Testis (tissue), 5 donors: Measurements from ENCODE around the gene NEXN. TPM values are rescaled to one million over a fixed set of nuclear protein-coding genes. Genes with fewer than 3 reads are reported as not detected.

Experiments used
- DNase-seq: peaks from one replicate; pipeline ENCODE4 v3.0.0-alpha.2; 2019
- H3K27ac ChIP-seq, 2 donors: fragments of 200-600 bp; sonication (generic); one replicate each; pipeline ENCODE4 v1.5.1; 2019
- H3K27me3 ChIP-seq: fragments of 200-600 bp; sonication (generic); one replicate; pipeline ENCODE4 v1.5.1; 2019
- H3K36me3 ChIP-seq: fragments of 200-600 bp; sonication (generic); one replicate; pipeline ENCODE4 v1.5.1; 2017; ENCODE audit warnings: low read depth; ENCODE audit errors: missing control alignments
- H3K4me1 ChIP-seq: fragments of 200-600 bp; sonication (generic); one replicate; pipeline ENCODE4 v1.5.1; 2019
- H3K4me3 ChIP-seq, 2 donors: fragments of 200-600 bp; sonication (generic); one replicate each; pipeline ENCODE4 v1.5.1; 2017 to 2019
- H3K9me3 ChIP-seq: fragments of 200-600 bp; sonication (generic); one replicate; pipeline ENCODE4 v1.5.1; 2017
- CTCF ChIP-seq, 3 experiments: fragments of 450-650 bp in 2 of 3; fragments of 200-600 bp in 1 of 3; sonication (generic) in 1 of 3; IDR thresholded peaks; one replicate each; pipeline ENCODE4 v1.5.1; 2016 to 2019; ENCODE audit warnings: antibody characterized with exemption in 3 of 3, mild to moderate bottlenecking in 2 of 3, moderate library complexity in 1 of 3
- POLR2A ChIP-seq: fragments of 450-650 bp; IDR thresholded peaks from one replicate; pipeline ENCODE4 v1.6.1; 2017; ENCODE audit warnings: antibody characterized with exemption, mild to moderate bottlenecking, moderate library complexity
- WGBS, 2 donors: methylation state at CpG; one replicate each; pipeline ENCODE4 v1.1.5; 2018; 5-methylcytosine and 5-hydroxymethylcytosine counted together
- intact Hi-C: fragments of 100-400 bp; cut with DNase I; formaldehyde crosslinking; loops from one replicate; pipeline ENCODE4 v1.15.1; 2023; ENCODE audit warnings: low total_unique reads
- long read RNA-seq, 2 donors: transcript quantifications; one replicate each; lab custom pipeline, GENCODE V29; 2026
- polyA plus RNA-seq: library from polyadenylated mRNA; stranded (reverse); fragments of 350-450 nt; fragmentation: Illumina TruSeq; extraction: RNeasy Lipid Tissue Mini Kit (QIAGEN cat#74804); gene quantifications from one replicate; pipeline ENCODE4 v1.2.3, GENCODE V29; 2014; ENCODE audit warnings: low read depth, low replicate concordance; ENCODE audit not compliant: insufficient read depth
- total RNA-seq, 2 donors: library from RNA; depleted of rRNA; stranded (reverse); fragments of >200 nt; gene quantifications; one replicate each; pipeline ENCODE4 v1.2.3, GENCODE V29; 2016

Gene NEXN
- total RNA-seq (10 to 100 TPM in 1 of 2 donors, 1 to 10 TPM in 1; 4.6 to 10.6 TPM), polyA plus RNA-seq (2.5 TPM)
- long read RNA-seq, donor 1, partial matches to known transcripts = 6 of 7 reads
- long read RNA-seq, donor 1, other reads (novel, unspliced or antisense) = 0 of 7 reads
- long read RNA-seq, donor 2, partial matches to known transcripts = 20 of 20 reads
- long read RNA-seq, donor 2, other reads (novel, unspliced or antisense) = 0 of 20 reads

GRCh38 chr1:77888081-77888780, at the start of gene NEXN:
TSS of gene NEXN (plus strand) at chr1:77888624. CDS start at chr1:77916107, 27,483 bp downstream.
- peaks cover 8% of the 10 kb centered on the region for H3K4me1 ChIP-seq
- 2% methylated on average over 15 to 36 of the region's 36 CpGs for WGBS, 2 donors
- H3K27ac ChIP-seq = peak within 1 kb of the TSS; percentile 57 to 93
- no peaks in the 10 kb centered on the region for H3K27me3 ChIP-seq
- no peaks in the 10 kb centered on the region for H3K9me3 ChIP-seq
- peak; percentile 78 for DNase-seq
- no peak for TF ChIP-seq POLR2A
- TF ChIP-seq CTCF (IDR thresholded peaks at IDR 0.05) = no peak
- H3K4me3 ChIP-seq = peak within 1 kb of the TSS; percentile 69
- H3K36me3 ChIP-seq = no peaks in the 10 kb centered on the region
- intact Hi-C loops = loop anchor here (10.0 kb wide), 1 partner anchor 53 kb away; no protein-coding TSS in a partner anchor

- no peak overlapping the region for H3K4me3 ChIP-seq
- intact Hi-C loops = no loop called here
- H3K27ac ChIP-seq = no peak overlapping the region
- DNase-seq = no peak
- H3K27me3 ChIP-seq = no peaks in the 10 kb centered on the region
- no peak for TF ChIP-seq POLR2A
- no peak for TF ChIP-seq CTCF (IDR thresholded peaks at IDR 0.05)
- H3K4me1 ChIP-seq = no peaks in the 10 kb centered on the region
- no peaks in the 10 kb centered on the region for H3K36me3 ChIP-seq
- no peaks in the 10 kb centered on the region for H3K9me3 ChIP-seq
- 71 to 72% methylated on average over 1 of the region's 1 CpG for WGBS, 2 donors
These were observed 46.9 kb upstream of the NEXN start for GRCh38 chr1:77841574-77841973.

- Histone ChIP-seq H3K27me3 (no peaks in the 10 kb centered on the region), H3K36me3 (no peaks in the 10 kb centered on the region), H3K9me3 (no peaks in the 10 kb centered on the region), H3K4me3 (no peak overlapping the region), H3K27ac (no peak overlapping the region), H3K4me1 (no peaks in the 10 kb centered on the region)
- no peak for DNase-seq
- TF ChIP-seq CTCF (IDR thresholded peaks at IDR 0.05) (no peak), POLR2A (no peak)
- 91 to 100% methylated on average over 1 of the region's 1 CpG for WGBS, 2 donors
- intact Hi-C loops = no loop called here
These were observed 42.5 kb upstream of the NEXN start for GRCh38 chr1:77845951-77846350.

GRCh38 chr1:77846966-77847365, 41.5 kb upstream of the NEXN start:
- no peaks in the 10 kb centered on the region for H3K4me1 ChIP-seq
- intact Hi-C loops = no loop called here
- H3K27me3 ChIP-seq = no peaks in the 10 kb centered on the region
- TF ChIP-seq POLR2A (no peak), CTCF (IDR thresholded peaks at IDR 0.05) (no peak)
- H3K4me3 ChIP-seq = no peak overlapping the region
- WGBS, 2 donors = 53 to 65% methylated on average over 3 of the region's 3 CpGs
- H3K36me3 ChIP-seq = no peaks in the 10 kb centered on the region
- no peaks in the 10 kb centered on the region for H3K9me3 ChIP-seq
- no peak for DNase-seq
- H3K27ac ChIP-seq = no peak overlapping the region
